CD4-positive, alpha-beta memory T cell (primary cell): ENCODE measurements around the gene SCG2. TPM values are rescaled to one million over a fixed set of nuclear protein-coding genes. Genes with fewer than 3 reads are reported as not detected.

Experiments used
- CTCF ChIA-PET: fragments of 350-600 bp; sonication (Branson Sonifier 250); formaldehyde crosslinking; loops from one replicate; lab custom pipeline; 2021; ENCODE audit warnings: inconsistent platforms; ENCODE audit not compliant: partially characterized antibody; lab: Charles Lee
- POLR2A ChIA-PET: fragments of 350-600 bp; sonication (Branson Sonifier 250); formaldehyde crosslinking; loops from one replicate; lab custom pipeline; 2021; ENCODE audit not compliant: partially characterized antibody; lab: Charles Lee
- DNase-seq, 5 donors: peaks; one replicate each; pipeline versions ENCODE4 v3.0.0 to v3.0.0-alpha.2; 2020 to 2022; ENCODE audit warnings: mixed read lengths in 1 of 5
- H3K27ac ChIP-seq: one replicate; pipeline ENCODE4 v1.7.0; 2013; ENCODE audit warnings: low read depth, low read length
- H3K27me3 ChIP-seq: 2 replicates; pipeline ENCODE4 v1.7.0; 2013; ENCODE audit warnings: mild to moderate bottlenecking, low read length, moderate library complexity; ENCODE audit not compliant: insufficient read depth
- H3K36me3 ChIP-seq: 2 replicates; pipeline ENCODE4 v1.7.0; 2013; ENCODE audit warnings: mild to moderate bottlenecking, low read length, moderate library complexity; ENCODE audit not compliant: insufficient read depth
- H3K4me1 ChIP-seq: 2 replicates; pipeline ENCODE4 v1.7.0; 2013; ENCODE audit warnings: mild to moderate bottlenecking, low read length, moderate library complexity; ENCODE audit not compliant: insufficient read depth
- H3K4me3 ChIP-seq, 2 donors: one replicate each; pipeline ENCODE4 v1.7.0; 2013; ENCODE audit warnings: low read length in 2 of 2, mild to moderate bottlenecking in 1 of 2
- H3K9me3 ChIP-seq, 2 donors: one replicate each; pipeline ENCODE4 v1.7.0; 2013; ENCODE audit warnings: low read length in 2 of 2, control low read depth in 1 of 2; ENCODE audit not compliant: control insufficient read depth in 1 of 2
- H3K27ac Mint-ChIP-seq, 7 donors: one replicate each; pipeline ENCODE4 v1.8.0; 2020 to 2021; ENCODE audit warnings: mixed read lengths in 7 of 7, mild to moderate bottlenecking in 6 of 7, inconsistent platforms in 3 of 7, moderate library complexity in 3 of 7
- H3K27me3 Mint-ChIP-seq, 2 donors: one replicate each; pipeline ENCODE4 v1.8.0; 2020 to 2021; ENCODE audit warnings: mixed read lengths in 2 of 2
- H3K36me3 Mint-ChIP-seq, 2 donors: one replicate each; pipeline ENCODE4 v1.8.0; 2020 to 2021; ENCODE audit warnings: mixed read lengths in 2 of 2, inconsistent platforms in 1 of 2, mild to moderate bottlenecking in 1 of 2
- H3K4me1 Mint-ChIP-seq, 4 donors: one replicate each; pipeline ENCODE4 v1.8.0; 2020 to 2021; ENCODE audit warnings: mixed read lengths in 4 of 4, mild to moderate bottlenecking in 1 of 4
- H3K4me3 Mint-ChIP-seq, 8 donors: one replicate each; pipeline ENCODE4 v1.8.0; 2020 to 2021; ENCODE audit warnings: mixed read lengths in 8 of 8, mild to moderate bottlenecking in 7 of 8, moderate library complexity in 6 of 8, inconsistent platforms in 3 of 8
- H3K9me3 Mint-ChIP-seq, 8 donors: one replicate each; pipeline ENCODE4 v1.8.0; 2020 to 2021; ENCODE audit warnings: mixed read lengths in 8 of 8, mild to moderate bottlenecking in 5 of 8, inconsistent platforms in 3 of 8, moderate library complexity in 1 of 8
- intact Hi-C: fragments of 100-400 bp; cut with micrococcal nuclease; formaldehyde crosslinking; loops from one replicate; pipeline ENCODE4 v1.15.1; 2023
- polyA plus RNA-seq, 2 donors: library from polyadenylated mRNA; unstranded; fragments of 300-500 nt; fragmentation: Illumina TruSeq; gene quantifications; one replicate each; pipeline ENCODE4 v1.2.3, GENCODE V29; 2021
- total RNA-seq, 2 experiments: library from RNA; stranded (reverse); gene quantifications; one replicate each; pipeline ENCODE4 v1.2.3, GENCODE V29; 2021

The SCG2 gene
- total and polyA plus RNA-seq, 4 experiments from 2014 or later, result not detected

- H3K9me3 ChIP-seq, result no peaks in the 10 kb centered on the region
- intact Hi-C loops, result no loop called here
- no peak overlapping the region for H3K27ac ChIP-seq
- no peaks in the 10 kb centered on the region for H3K27me3 ChIP-seq
- no peak for DNase-seq
- Mint-ChIP-seq H3K4me1 (no peaks in the 10 kb centered on the region), H3K9me3 (peaks cover 0 to 4% (median 0%) of the 10 kb centered on the region in 8 donors), H3K27ac (no peak overlapping the region), H3K27me3 (peaks cover 2 to 3% of the 10 kb centered on the region in 2 donors), H3K36me3 (no peaks in the 10 kb centered on the region), H3K4me3 (no peak overlapping the region)
- ChIA-PET POLR2A (no interaction called here), CTCF (interaction anchor here (0.9 kb wide), 1 partner anchor 21 kb away, joined by 5 read pairs; no protein-coding TSS in a partner anchor)
- no peaks in the 10 kb centered on the region for H3K4me1 ChIP-seq
- H3K4me3 ChIP-seq, result no peak overlapping the region
- H3K36me3 ChIP-seq, result no peaks in the 10 kb centered on the region
Measured at GRCh38 chr2:223642506-223642905, 40.3 kb upstream of the SCG2 start.

GRCh38 chr2:223641082-223641481, 38.9 kb upstream of the SCG2 start:
- Mint-ChIP-seq H3K4me3 (no peak overlapping the region), H3K27ac (no peak overlapping the region), H3K27me3 (peaks cover 0 to 2% of the 10 kb centered on the region in 2 donors), H3K9me3 (peaks cover 0 to 5% (median 0%) of the 10 kb centered on the region in 8 donors), H3K36me3 (no peaks in the 10 kb centered on the region), H3K4me1 (no peaks in the 10 kb centered on the region)
- Histone ChIP-seq H3K36me3 (no peaks in the 10 kb centered on the region), H3K27me3 (no peaks in the 10 kb centered on the region), H3K4me1 (no peaks in the 10 kb centered on the region), H3K4me3 (no peak overlapping the region), H3K27ac (no peak overlapping the region), H3K9me3 (no peaks in the 10 kb centered on the region)
- CTCF ChIA-PET, result no interaction called here
- no peak for DNase-seq
- intact Hi-C loops, result no loop called here
- POLR2A ChIA-PET, result no interaction called here

GRCh38 chr2:223635080-223635479, 32.9 kb upstream of the SCG2 start:
- H3K4me3 Mint-ChIP-seq, result no peak overlapping the region
- Histone ChIP-seq H3K4me3 (no peak overlapping the region), H3K9me3 (no peaks in the 10 kb centered on the region), H3K4me1 (no peaks in the 10 kb centered on the region), H3K27me3 (no peaks in the 10 kb centered on the region), H3K36me3 (no peaks in the 10 kb centered on the region), H3K27ac (no peak overlapping the region)
- no peaks in the 10 kb centered on the region for H3K36me3 Mint-ChIP-seq
- peaks cover 0 to 14% (median 1%) of the 10 kb centered on the region in 8 donors for H3K9me3 Mint-ChIP-seq
- peaks cover 1 to 5% of the 10 kb centered on the region in 2 donors for H3K27me3 Mint-ChIP-seq
- no peak for DNase-seq
- intact Hi-C loops, result no loop called here
- no peaks in the 10 kb centered on the region for H3K4me1 Mint-ChIP-seq
- ChIA-PET POLR2A (no interaction called here), CTCF (interaction anchor here (1.7 kb wide), 1 partner anchor 11 kb away, joined by 3 read pairs; no protein-coding TSS in a partner anchor)
- H3K27ac Mint-ChIP-seq, result no peak overlapping the region

GRCh38 chr2:223634238-223634637, 32.1 kb upstream of the SCG2 start:
- no peaks in the 10 kb centered on the region for H3K4me1 Mint-ChIP-seq
- H3K4me3 ChIP-seq, result no peak overlapping the region
- no peaks in the 10 kb centered on the region for H3K36me3 Mint-ChIP-seq
- H3K9me3 Mint-ChIP-seq, result peaks cover 0 to 17% (median 1%) of the 10 kb centered on the region in 8 donors
- CTCF ChIA-PET, result interaction anchor here (1.7 kb wide), 1 partner anchor 12 kb away, joined by 3 read pairs; no protein-coding TSS in a partner anchor
- H3K9me3 ChIP-seq, result no peaks in the 10 kb centered on the region
- POLR2A ChIA-PET, result no interaction called here
- H3K4me3 Mint-ChIP-seq, result no peak overlapping the region
- no peak overlapping the region for H3K27ac Mint-ChIP-seq
- DNase-seq, result no peak
- no peak overlapping the region for H3K27ac ChIP-seq
- no peaks in the 10 kb centered on the region for H3K4me1 ChIP-seq
- H3K27me3 ChIP-seq, result no peaks in the 10 kb centered on the region
- intact Hi-C loops, result no loop called here
- peaks cover 0 to 7% of the 10 kb centered on the region in 2 donors for H3K27me3 Mint-ChIP-seq
- H3K36me3 ChIP-seq, result no peaks in the 10 kb centered on the region

- CTCF ChIA-PET, result interaction anchor here (1.7 kb wide), 1 partner anchor 13 kb away, joined by 3 read pairs; no protein-coding TSS in a partner anchor
- POLR2A ChIA-PET, result no interaction called here
Measured at GRCh38 chr2:223633656-223634055, 31.5 kb upstream of the SCG2 start.

GRCh38 chr2:223632826-223633225, 30.7 kb upstream of the SCG2 start:
- POLR2A ChIA-PET, result no interaction called here
- H3K4me1 Mint-ChIP-seq, result no peaks in the 10 kb centered on the region

More at GRCh38 chr2:223633656-223634055, 31.5 kb upstream of the SCG2 start:
- no peak for DNase-seq
- Histone ChIP-seq H3K4me1 (no peaks in the 10 kb centered on the region), H3K27me3 (no peaks in the 10 kb centered on the region), H3K9me3 (no peaks in the 10 kb centered on the region), H3K4me3 (no peak overlapping the region), H3K36me3 (no peaks in the 10 kb centered on the region), H3K27ac (no peak overlapping the region)
- Mint-ChIP-seq H3K9me3 (peaks cover 0 to 17% (median 1%) of the 10 kb centered on the region in 8 donors), H3K36me3 (no peaks in the 10 kb centered on the region), H3K4me3 (no peak overlapping the region), H3K27me3 (peaks cover 3 to 7% of the 10 kb centered on the region in 2 donors), H3K4me1 (no peaks in the 10 kb centered on the region), H3K27ac (no peak overlapping the region)
- intact Hi-C loops, result no loop called here

GRCh38 chr2:223626716-223627115, 24.6 kb upstream of the SCG2 start:
- Histone ChIP-seq H3K27ac (no peak overlapping the region), H3K36me3 (no peaks in the 10 kb centered on the region), H3K4me3 (no peak overlapping the region), H3K9me3 (no peaks in the 10 kb centered on the region), H3K4me1 (no peaks in the 10 kb centered on the region), H3K27me3 (no peaks in the 10 kb centered on the region)
- CTCF ChIA-PET, result no interaction called here
- Mint-ChIP-seq H3K4me3 (no peak overlapping the region), H3K27me3 (peaks cover 7% of the 10 kb centered on the region in 2 donors), H3K9me3 (peaks cover 0 to 12% (median 0%) of the 10 kb centered on the region in 8 donors), H3K4me1 (no peaks in the 10 kb centered on the region), H3K27ac (no peak overlapping the region), H3K36me3 (no peaks in the 10 kb centered on the region)
- POLR2A ChIA-PET, result no interaction called here
- intact Hi-C loops, result no loop called here
- no peak for DNase-seq

More at GRCh38 chr2:223632826-223633225, 30.7 kb upstream of the SCG2 start:
- Mint-ChIP-seq H3K27ac (no peak overlapping the region), H3K4me3 (no peak overlapping the region), H3K36me3 (no peaks in the 10 kb centered on the region), H3K9me3 (peaks cover 0 to 17% (median 1%) of the 10 kb centered on the region in 8 donors), H3K27me3 (peaks cover 3 to 7% of the 10 kb centered on the region in 2 donors)
- Histone ChIP-seq H3K27ac (no peak overlapping the region), H3K36me3 (no peaks in the 10 kb centered on the region), H3K4me1 (no peaks in the 10 kb centered on the region), H3K4me3 (no peak overlapping the region), H3K9me3 (no peaks in the 10 kb centered on the region), H3K27me3 (no peaks in the 10 kb centered on the region)
- CTCF ChIA-PET, result no interaction called here
- DNase-seq, result no peak
- intact Hi-C loops, result no loop called here
